GM12873 (cell line): ENCODE measurements around the gene SPTB.

Experiments
- TF ChIP-seq, protein P1 (sequence below): IDR thresholded peaks from 2 replicates; pipeline ENCODE4 v1.5.1; 2012; ENCODE audit warnings: low read depth, mild to moderate bottlenecking, moderate library complexity, low read length, control low read depth; ENCODE audit not compliant: insufficient read depth; ENCODE audit errors: missing control alignments

SPTB gene

DNA sequence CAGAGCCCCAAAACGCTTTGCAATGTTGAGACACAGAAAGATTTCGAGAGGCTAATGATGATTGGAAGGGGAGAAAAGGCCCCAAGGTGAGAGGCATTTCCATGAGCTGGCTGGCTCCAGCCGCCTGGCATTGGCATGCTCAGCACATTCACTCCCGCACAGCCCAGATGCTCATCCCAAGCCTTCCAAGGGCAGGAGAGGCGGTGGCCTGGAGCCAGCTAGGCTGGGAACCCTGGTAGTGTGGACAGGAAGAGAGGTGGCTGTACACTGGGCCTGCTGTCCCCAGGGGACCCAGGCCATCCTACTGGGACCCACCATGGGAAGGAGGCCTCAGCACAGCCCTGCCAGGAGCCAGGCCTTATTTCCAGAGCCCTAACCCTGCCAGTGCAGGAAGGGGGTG lies 72.2 kb downstream of the SPTB start:
- TF ChIP-seq, protein P1, sequence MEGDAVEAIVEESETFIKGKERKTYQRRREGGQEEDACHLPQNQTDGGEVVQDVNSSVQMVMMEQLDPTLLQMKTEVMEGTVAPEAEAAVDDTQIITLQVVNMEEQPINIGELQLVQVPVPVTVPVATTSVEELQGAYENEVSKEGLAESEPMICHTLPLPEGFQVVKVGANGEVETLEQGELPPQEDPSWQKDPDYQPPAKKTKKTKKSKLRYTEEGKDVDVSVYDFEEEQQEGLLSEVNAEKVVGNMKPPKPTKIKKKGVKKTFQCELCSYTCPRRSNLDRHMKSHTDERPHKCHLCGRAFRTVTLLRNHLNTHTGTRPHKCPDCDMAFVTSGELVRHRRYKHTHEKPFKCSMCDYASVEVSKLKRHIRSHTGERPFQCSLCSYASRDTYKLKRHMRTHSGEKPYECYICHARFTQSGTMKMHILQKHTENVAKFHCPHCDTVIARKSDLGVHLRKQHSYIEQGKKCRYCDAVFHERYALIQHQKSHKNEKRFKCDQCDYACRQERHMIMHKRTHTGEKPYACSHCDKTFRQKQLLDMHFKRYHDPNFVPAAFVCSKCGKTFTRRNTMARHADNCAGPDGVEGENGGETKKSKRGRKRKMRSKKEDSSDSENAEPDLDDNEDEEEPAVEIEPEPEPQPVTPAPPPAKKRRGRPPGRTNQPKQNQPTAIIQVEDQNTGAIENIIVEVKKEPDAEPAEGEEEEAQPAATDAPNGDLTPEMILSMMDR = no peak

DNA sequence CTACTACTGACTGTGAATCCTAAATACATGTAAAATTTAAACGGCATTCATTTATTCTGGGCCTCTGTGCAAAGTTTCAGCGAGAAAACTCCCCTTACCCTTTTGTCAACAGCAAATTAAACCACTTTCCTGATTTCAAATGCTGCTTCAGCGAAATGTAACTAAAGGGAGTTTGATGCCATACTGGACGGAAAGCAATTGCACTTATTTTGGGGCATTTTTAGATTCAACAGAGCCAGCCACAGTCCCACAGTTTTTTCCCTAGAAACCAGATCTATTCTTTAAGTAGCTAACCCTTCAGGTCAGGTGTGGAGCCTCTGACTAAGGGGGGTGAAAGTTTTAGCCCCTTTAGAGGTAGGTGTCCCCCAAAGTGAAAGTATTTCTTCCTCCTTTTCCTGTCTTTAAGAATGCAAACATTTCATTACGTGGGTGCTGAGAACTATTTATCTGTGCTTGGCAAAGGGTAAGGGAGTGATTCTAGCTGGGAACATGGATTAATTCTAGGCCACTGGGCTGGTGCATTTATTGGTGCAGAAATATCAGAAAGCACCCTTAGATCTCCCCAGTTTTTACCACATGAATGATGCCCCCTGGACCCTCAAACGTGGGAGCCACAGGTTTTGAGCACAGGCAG lies 72.7 kb downstream of the SPTB start:
- TF ChIP-seq, protein P1 = no peak

DNA sequence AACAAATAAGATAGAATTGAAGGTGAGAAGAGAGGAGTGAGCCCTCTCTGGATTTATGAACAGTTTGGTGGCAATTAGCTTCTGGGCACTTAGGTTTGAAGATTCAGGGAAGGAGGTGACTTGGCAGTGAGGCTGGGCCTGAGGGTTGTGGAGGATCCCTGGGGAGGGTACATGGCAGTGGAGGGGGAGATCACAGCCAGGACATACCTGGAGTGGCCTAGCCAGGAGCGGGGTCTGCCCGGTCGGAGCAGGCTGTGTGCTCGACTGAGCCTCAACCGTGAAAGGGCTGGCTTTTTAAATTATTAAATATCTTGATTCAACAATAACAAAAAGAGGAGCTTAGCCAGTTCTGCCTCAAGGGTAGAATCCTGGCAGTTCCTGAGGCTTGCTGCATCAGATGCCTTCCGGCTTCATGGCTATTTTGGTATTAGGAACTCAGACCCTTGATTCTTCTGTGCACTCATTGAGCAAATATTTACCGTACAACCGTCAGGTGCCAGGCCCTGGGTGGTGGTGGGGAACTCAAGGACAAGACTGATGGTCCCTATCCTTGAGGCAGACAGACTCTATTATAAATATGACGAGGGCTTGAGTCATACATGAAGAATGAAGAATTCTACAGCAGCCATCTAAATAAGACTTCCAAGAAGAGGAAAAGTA lies 73.4 kb downstream of the SPTB start:
- TF ChIP-seq, protein P1 = no peak

DNA sequence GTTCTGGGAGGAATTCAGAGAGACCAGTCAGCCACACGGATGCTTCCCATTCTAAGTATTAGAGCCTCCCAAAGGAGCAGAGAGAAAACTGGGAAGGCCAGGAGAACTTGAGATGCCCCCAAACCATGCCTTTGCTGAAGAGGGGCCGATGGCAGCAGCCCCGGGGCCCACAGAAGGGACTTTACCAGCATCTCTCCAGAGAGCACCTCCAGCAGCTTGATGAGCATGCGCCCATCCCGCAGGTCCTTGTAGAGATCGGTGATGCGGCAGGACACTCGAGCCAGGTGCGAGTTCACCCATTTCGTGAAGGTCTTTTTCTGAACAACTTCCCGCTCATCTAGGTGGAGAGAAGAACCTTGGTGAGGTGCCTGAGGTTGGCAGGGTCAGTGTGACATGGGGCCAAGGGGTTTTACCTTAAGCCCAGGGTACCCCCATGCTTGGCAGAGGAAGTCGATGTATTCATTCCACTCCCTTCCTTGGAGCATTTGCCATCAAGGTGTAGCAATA lies 74.9 kb downstream of the SPTB start:
- TF ChIP-seq, protein P1 = no peak

DNA sequence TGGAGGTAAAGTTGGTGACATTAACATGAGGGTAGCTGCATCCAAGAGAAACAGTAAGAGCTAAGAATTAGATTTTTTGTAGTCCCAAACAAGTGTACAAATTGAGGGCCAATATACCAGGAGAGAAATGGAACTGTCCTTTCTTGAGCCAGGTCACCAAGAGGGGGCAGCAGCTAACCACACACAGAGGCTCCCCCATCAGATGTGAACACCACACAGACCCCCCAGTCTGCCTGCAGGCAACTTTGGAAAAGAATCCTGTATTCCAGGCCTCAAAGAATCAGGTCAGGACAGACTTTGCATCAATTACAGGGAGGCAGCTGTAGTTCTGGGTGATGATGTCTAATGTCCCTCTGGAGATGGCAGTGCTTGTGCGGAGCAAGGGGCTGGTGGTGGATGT lies 77.9 kb downstream of the SPTB start:
- TF ChIP-seq, protein P1 = peak; percentile 45

DNA sequence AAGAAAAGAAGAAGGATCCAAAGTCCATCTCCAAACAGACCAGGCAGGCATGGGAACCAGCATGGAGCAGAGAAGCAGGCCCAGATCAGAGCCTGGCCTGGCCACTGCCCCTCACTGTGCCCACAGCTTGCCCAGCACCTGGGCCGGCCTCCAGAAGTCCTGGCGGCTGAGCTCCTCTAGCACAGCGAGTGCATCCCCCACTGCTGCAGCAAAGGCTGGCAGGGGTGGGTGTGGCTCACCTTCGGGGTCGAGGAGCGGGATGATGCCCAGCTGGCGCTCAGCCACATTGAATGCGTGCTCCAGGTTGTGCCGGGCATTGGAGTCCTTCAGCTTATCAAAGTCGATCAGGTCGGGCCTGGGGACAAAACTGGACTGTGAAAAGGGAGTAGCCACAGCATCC lies 78.7 kb downstream of the SPTB start:
- TF ChIP-seq, protein P1 = no peak

DNA sequence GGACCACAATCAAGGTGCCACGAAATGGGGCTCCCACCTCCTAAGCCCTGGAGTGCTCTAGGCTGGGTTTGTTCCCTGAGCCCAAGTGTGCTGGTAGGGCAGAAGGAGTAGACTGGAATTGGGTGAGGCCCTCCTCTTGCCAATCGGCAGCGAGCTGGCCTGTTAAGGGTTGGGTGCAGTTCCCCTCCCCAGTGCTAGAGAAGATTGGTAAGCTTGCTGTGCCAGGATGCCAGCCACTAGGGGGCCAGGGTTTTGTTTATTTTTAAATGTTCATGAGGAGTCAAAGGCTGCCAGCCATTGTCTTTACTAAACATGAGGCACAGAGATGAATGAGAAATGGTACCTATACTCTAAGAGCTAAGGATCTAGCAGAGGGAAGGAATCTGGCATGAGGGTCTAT lies 79.7 kb downstream of the SPTB start:
- TF ChIP-seq, protein P1 = peak; percentile 46
